ENCODE measurements around the gene TTR.

The TTR gene

GRCh38 chr18:31616586-31616985 is 24.9 kb downstream of the TTR start:
- TF ChIP-seq ZBTB7A (IDR thresholded peaks at IDR 0.05; ENCODE audit: low read depth) (no peak), REST (IDR thresholded peaks at IDR 0.05; ENCODE audit: low read depth) (no peak), TAF1 (IDR thresholded peaks at IDR 0.05; ENCODE audit: low read depth) (no peak), FOXM1 (IDR thresholded peaks at IDR 0.05; ENCODE audit: borderline replicate concordance, low read depth) (no peak), NFIC (IDR thresholded peaks at IDR 0.05) (no peak), CEBPB (IDR thresholded peaks at IDR 0.05) (no peak), YY1 (IDR thresholded peaks at IDR 0.05; ENCODE audit: low read depth) (no peak)

- TF ChIP-seq TAF1 (IDR thresholded peaks at IDR 0.05; ENCODE audit: low read depth) (no peak), FOXM1 (IDR thresholded peaks at IDR 0.05; ENCODE audit: borderline replicate concordance, low read depth) (no peak), ZBTB7A (IDR thresholded peaks at IDR 0.05; ENCODE audit: low read depth) (no peak), CREB1 (IDR thresholded peaks at IDR 0.05; ENCODE audit: low read depth) (no peak), REST (IDR thresholded peaks at IDR 0.05; ENCODE audit: low read depth) (no peak)
Measured at GRCh38 chr18:31617031-31617717, 25.5 kb downstream of the TTR start.

- no peak for TF ChIP-seq FOXM1 (IDR thresholded peaks at IDR 0.05; ENCODE audit: borderline replicate concordance, low read depth)
- no peak for TF ChIP-seq USF1 (IDR thresholded peaks at IDR 0.05)
- TF ChIP-seq ZBTB7A (IDR thresholded peaks at IDR 0.05; ENCODE audit: low read depth): no peak
- no peak for TF ChIP-seq REST (IDR thresholded peaks at IDR 0.05; ENCODE audit: low read depth)
- no peak for TF ChIP-seq EGR1 (IDR thresholded peaks at IDR 0.05)
- TF ChIP-seq TAF1 (IDR thresholded peaks at IDR 0.05; ENCODE audit: low read depth): no peak
- no peak for TF ChIP-seq CEBPB (IDR thresholded peaks at IDR 0.05)
- no peak for TF ChIP-seq RAD21 (IDR thresholded peaks at IDR 0.05; ENCODE audit: low read depth)
- no peak for TF ChIP-seq TEAD4 (IDR thresholded peaks at IDR 0.05)
- no peak for TF ChIP-seq YY1 (IDR thresholded peaks at IDR 0.05; ENCODE audit: low read depth)
Measured at GRCh38 chr18:31618801-31619200, 27.1 kb downstream of the TTR start.

GRCh38 chr18:31619291-31619690 is 27.6 kb downstream of the TTR start:
- TF ChIP-seq RAD21 (IDR thresholded peaks at IDR 0.05; ENCODE audit: low read depth): no peak
- no peak for TF ChIP-seq CEBPB (IDR thresholded peaks at IDR 0.05)
- TF ChIP-seq REST (IDR thresholded peaks at IDR 0.05; ENCODE audit: low read depth): no peak
- no peak for TF ChIP-seq TCF12 (IDR thresholded peaks at IDR 0.05; ENCODE audit: low read depth)
- no peak for TF ChIP-seq USF1 (IDR thresholded peaks at IDR 0.05)

Data from Ishikawa (cell line).